CD4-positive, alpha-beta T cell treated with Interleukin-10 for 1 hour (primary cell): ENCODE measurements around the gene KDM1B.
A peak's percentile ranks its signal among the peaks of the same experiment; 100 is the strongest.

Source experiments
- DNase-seq: peaks from one replicate; pipeline ENCODE4 v3.0.0-alpha.2; 2020

KDM1B gene, protein sequence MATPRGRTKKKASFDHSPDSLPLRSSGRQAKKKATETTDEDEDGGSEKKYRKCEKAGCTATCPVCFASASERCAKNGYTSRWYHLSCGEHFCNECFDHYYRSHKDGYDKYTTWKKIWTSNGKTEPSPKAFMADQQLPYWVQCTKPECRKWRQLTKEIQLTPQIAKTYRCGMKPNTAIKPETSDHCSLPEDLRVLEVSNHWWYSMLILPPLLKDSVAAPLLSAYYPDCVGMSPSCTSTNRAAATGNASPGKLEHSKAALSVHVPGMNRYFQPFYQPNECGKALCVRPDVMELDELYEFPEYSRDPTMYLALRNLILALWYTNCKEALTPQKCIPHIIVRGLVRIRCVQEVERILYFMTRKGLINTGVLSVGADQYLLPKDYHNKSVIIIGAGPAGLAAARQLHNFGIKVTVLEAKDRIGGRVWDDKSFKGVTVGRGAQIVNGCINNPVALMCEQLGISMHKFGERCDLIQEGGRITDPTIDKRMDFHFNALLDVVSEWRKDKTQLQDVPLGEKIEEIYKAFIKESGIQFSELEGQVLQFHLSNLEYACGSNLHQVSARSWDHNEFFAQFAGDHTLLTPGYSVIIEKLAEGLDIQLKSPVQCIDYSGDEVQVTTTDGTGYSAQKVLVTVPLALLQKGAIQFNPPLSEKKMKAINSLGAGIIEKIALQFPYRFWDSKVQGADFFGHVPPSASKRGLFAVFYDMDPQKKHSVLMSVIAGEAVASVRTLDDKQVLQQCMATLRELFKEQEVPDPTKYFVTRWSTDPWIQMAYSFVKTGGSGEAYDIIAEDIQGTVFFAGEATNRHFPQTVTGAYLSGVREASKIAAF

GRCh38 chr6:18155150-18155863, at the start of gene KDM1B:
Gene KDM1B (plus strand): TSS chr6:18155422. CDS start chr6:18159896, 4,474 bp downstream.
- DNase-seq: peak; percentile 99

DNA sequence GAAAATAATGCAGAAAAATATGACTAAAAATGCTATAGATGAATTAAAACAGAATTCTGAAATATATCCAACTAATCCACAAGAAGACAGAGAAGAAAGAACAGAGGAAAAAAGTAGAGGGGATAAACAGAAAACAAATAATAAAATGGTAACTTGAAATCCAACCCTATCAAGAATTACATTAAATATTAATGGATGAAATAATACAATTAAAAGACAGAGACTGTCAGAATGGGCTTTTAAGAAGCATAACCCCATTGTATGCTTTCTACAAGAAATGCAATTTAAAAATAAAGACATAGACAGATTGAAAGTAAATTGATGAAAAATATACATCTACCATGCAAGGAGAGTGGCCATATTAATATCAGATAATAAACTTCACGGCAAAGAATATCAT, 48.2 kb upstream of the KDM1B start:
- no peak for DNase-seq

- DNase-seq: no peak
These were observed 45.1 kb upstream of the KDM1B start for GRCh38 chr6:18110162-18110561.

GRCh38 chr6:18115356-18115755, 39.9 kb upstream of the KDM1B start:
- DNase-seq: no peak

DNA sequence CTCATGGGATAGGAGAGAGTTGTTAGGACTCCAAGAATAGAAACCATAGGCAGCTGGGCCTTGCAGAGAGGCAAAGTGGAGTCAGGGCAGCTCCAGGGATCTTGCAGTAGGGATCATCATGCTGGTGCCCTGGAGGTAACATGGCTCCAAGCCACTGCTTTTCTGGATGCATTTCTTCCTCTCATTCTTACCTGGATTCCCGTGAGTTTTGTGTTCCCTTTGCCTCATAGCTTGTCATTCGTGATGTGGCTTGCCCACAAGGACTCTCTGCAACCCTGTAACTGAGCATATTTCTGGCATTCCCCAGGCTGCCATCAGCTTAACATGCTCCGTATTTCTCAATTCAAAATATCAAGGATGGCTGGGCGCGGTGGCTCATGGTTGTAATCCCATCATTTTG, 38.1 kb upstream of the KDM1B start:
- no peak for DNase-seq

DNA sequence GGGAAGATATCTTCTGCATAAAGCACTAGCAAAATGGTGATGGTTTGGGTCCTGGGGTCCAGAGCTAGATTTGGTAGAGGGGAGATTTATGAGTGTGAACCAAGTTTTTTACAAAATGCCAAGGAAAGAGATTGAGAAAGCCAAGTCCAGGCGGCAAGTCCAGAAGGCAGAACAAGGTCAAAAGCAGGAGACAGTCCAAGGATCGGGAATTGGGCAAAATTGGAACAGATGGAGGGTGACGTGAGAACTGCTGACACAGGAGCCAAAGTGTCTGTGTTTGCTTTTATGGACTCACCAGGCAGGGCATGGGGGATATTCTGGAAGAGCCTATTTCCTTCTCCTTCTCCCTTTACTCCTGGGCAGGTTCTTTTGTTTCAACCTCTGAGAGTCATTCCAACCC, 36.9 kb upstream of the KDM1B start:
- no peak for DNase-seq

DNA sequence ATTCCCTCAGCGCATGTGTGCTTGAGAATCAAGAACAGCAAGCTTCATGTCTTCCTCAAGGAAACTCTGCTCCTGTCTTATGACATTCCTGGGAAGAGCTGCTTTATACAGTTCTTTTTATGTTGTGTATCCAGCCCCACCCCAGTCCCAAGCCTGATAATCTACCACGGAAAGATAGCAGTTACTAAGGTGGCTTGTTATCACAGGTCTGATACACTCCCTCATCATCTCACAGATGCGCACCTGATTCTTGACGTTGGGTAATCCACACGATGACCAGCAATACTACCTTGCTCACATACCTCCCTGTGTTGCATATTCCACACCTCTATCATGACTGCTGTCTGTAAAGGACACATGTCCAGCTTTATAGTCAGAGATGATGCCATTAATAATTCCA, 36.0 kb upstream of the KDM1B start:
- no peak for DNase-seq

- no peak for DNase-seq
These were observed 33.6 kb upstream of the KDM1B start for GRCh38 chr6:18121580-18122127.

DNA sequence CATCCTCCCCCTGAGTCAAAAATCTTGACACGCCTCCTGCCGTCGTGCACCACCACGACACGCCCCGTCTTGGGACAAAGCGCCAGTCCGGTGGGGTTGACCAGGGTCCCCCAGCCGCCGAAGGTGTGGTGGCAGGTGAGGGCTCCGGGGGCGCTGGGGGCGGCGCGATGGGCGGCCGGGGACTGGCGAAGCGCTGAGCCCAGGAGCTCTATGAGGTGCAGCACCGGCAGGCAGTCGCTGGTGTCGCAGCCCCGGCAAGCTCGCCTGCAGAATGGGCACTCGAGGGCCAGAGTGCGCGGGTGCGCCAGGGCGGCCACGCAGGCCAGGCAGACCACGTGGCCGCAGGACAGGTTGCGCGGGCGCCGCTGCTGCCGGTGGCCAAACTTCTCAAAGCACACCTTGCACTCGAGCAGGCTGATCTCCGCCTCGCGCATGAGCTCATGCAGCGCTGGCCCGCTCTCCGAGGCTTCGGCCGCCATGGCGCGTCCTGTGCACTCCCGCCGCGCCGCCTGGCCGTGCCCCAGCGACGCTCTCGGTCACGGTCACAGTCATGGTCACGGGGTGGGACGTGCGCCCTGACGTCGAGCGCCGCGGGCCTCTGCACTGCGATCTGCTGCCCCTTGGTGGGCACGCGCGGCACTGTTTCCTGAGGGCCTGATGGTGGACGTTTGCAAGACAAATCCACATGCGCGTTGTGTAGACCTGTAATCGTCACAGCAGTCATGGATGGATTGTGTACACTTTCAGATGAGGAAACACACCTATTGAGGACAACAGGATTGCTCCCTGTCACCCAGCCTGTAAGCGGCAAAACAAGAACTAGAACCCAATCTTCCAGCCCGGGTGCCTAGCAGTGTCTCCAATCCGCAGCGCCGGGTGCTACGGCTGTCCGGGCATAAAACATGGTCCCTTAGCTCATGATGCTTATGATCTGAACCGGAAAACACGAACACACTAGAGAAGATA, 32.8 kb upstream of the KDM1B start, which contains the start of gene NHLRC1:
Gene NHLRC1 (minus strand): TSS at position 550 of the 966 bp plus-strand sequence. CDS start 71 bp downstream, at position 479.
- peak; percentile 74 for DNase-seq

- no peak for DNase-seq
These were observed 29.1 kb upstream of the KDM1B start for GRCh38 chr6:18126121-18126520.

DNA sequence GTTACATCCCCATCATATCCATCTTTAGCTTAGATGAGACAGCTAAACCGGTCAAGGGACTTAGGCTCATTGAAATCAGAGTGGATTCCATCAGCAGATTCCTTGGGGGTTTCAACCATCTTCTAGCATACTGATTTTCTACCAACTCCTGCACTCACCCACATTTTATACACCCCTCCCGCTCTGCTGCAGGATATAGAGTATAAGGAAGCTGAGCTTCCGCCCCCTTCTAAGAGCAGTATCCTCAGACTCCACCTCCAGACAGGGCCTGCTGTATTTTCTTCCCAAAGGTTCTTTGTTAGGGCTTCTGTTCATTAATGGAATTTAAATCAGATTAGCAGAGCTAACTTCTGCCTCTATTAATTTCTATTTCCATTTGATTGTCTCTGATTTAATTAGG, 22.9 kb upstream of the KDM1B start:
- no peak for DNase-seq

DNA sequence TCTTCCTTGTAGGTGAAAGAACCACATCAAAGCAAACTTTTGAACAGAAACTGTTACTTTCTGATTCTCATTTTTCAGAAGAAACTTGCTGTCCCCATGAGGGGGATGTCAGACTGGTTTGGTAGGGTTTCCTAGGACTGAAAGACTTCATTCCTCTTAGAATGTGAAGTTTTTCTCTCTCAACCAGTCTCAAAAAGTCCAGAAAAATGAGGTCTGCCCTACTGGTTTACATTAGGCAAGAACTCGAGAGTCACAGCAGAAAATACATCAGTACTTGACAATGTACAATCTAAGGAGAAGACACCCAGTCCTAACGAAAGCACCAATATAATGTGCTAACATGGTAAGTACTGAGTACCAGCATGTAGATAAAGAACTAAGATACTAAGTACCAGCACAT, 20.1 kb upstream of the KDM1B start:
- no peak for DNase-seq

DNA sequence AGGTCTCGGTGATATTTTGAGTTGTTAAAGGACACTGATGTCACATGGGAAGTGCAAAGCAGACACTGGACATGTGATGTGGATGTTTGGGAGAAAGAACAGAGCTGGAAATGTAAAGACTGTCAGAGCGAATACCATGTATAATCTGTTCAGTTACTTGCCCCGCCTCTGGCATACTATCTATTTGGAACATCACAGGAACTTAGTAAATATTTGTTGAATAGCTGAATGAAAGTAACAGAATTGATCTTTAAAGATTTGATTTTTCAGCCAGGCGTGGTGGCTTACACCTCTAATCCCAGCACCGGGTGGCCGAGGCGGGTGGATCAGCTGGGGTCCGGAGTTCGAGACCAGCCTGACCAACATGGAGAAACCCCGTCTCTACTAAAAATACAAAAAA, 19.0 kb upstream of the KDM1B start:
- no peak for DNase-seq

GRCh38 chr6:18138906-18139305, 16.3 kb upstream of the KDM1B start:
- DNase-seq: no peak

DNA sequence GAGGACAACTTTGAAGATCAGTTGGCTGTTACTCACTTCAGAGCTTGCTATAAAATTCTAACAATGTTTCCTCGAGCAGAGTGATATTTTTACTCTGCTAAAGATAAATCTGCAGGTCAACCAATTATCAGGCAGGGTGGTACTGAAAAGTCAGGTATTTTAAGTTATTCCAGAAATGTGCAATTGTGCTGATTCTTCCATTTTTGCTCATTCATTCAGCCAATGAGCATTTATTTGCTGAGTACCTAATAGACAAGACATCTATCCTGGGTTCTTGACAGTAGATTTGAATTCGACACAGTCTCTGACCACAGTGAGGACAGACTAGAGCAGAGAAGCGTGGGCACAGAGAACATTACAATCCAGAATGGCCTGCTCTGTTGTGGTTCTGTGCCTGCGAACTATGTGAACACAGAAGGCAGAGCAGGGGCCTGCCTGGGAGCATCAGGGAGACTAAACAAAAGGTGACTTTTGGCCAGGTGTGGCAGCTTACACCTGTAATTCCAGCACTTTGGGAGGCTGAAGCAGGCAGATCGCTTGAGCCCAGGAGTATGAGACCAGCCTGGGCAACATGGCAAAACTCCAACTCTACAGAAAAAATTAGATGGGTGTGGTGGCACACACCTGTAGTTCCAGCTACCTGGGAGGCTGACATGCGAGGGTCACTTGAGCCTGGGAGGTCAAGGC, 15.1 kb upstream of the KDM1B start:
- DNase-seq: no peak

DNA sequence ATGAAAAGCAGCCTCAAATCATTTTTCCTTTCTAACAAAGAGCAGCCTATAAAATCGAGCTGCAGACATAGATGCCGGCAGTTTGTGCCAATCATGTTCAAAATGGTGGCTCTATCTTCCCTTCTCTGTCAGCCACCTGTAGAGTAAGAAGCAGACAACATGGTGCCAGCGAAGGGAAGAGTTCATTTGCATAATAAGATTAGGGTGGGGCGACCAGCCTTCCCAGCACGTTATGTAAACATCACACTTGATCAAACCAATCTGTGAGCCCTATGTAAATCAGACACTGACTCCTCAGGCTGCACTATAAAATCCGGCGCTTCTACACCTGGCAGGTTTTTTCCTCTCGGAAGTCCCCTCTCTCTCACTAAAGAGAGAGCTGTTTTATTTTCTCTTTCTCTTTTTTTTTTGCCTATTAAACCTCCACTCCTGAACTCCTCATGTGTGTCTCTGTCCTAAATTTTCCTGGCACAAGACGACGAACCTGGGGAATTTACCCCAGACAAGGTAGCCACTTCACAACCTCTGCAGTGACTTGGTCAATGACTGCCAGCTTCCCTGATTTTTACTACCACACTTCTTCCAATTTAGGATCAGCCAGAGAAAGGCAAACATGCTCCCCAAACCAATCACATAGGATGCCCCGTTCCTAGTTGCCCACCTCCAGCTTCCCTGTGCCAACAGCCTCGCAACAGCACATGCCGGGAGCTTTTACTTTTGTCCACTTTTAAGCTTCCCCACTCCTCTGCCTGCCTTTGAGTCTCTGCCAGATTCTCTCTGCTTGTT, 13.2 kb upstream of the KDM1B start:
- DNase-seq: no peak

DNA sequence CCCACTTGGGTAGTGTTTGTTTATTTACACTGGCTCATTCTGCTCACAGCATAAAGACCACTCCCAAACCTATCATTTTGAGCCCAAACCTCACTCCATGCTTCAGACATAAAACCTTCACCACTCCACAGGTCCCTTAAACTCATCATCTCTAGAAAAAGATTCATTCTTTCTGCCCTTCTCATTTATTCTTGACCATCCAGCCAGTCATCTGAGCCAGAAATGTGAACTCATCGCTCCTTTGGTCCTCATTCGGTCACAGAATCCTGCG, 12.7 kb upstream of the KDM1B start:
- DNase-seq: no peak

DNA sequence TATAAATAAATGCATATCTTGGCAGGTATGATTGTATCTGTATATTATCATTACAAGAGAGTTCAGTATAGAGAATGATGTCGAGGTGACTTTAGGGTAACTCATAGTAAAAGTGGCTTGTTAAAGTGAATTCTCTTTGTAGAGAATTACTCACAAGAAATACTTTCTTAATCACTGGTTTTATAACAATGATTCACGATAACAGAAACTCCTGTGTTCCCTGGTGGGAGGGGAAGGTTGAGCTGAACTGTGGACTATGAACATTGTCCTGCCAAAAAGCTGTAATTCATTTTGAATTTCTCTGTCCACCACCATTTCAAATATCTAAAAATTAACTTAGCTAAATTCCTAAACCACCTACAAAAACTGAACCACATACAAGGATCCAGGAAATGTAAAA, 8.1 kb upstream of the KDM1B start:
- DNase-seq: no peak

GRCh38 chr6:18147616-18148015, 7.6 kb upstream of the KDM1B start:
- DNase-seq: no peak

- DNase-seq: no peak
These were observed 6.8 kb upstream of the KDM1B start for GRCh38 chr6:18148304-18149025.
